PFSK-1 (cell line): ENCODE results near the gene PPM1H.

Experiments used
- FOXP2 ChIP-seq: optimal IDR thresholded peaks from 2 replicates; pipeline ENCODE3; 2011; ENCODE audit warnings: borderline replicate concordance, control low read depth, inconsistent platforms; ENCODE audit not compliant: insufficient read depth; ENCODE audit errors: extremely low read length, extremely low read depth
- POLR2AphosphoS5 ChIP-seq: IDR thresholded peaks from 2 replicates; pipeline ENCODE4 v1.6.1; 2012; ENCODE audit warnings: low read depth, mild to moderate bottlenecking, control low read depth, low read length, moderate library complexity
- REST ChIP-seq, 2 experiments: IDR thresholded peaks; 2 replicates each; pipeline versions ENCODE4 v1.6.1 to v1.8.0; 2011 to 2012; ENCODE audit warnings: low read depth in 2 of 2, low read length in 2 of 2, control low read depth in 1 of 2, inconsistent platforms in 1 of 2, mild to moderate bottlenecking in 1 of 2, moderate library complexity in 1 of 2; ENCODE audit not compliant: insufficient read depth in 1 of 2
- SIN3A ChIP-seq: IDR thresholded peaks from 2 replicates; pipeline ENCODE4 v1.6.1; 2012; ENCODE audit warnings: mild to moderate bottlenecking, low read length, moderate library complexity, borderline replicate concordance; ENCODE audit not compliant: insufficient read depth
- TAF1 ChIP-seq: IDR thresholded peaks from 2 replicates; pipeline ENCODE4 v1.6.1; 2012; ENCODE audit warnings: low read length, control low read depth, borderline replicate concordance; ENCODE audit not compliant: insufficient read depth

Gene PPM1H

DNA sequence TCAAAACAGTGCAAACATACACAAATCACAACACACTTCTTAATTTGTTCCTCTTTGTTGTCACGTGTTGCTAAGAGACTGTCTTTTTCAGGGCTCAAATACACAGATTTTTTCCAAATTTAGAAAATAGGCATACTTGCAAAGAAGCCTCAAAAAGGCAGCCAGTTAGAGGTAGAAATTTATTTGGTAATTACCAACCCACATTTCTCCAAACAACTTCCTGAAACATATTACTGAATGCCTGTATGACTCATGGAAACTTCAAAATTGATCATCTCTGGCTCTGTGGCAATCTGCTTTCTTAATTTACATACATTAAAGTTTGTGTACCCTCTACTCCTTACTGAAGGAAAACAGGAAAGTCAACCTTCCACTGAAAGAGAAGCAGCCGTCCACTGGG lies 36.4 kb downstream of the PPM1H start:
- TF ChIP-seq REST (IDR thresholded peaks at IDR 0.05; ENCODE audit: insufficient read depth in 1 of 2, low read depth in 2 of 2, low read length in 2 of 2) (no peak), TAF1 (no peak), POLR2AphosphoS5 (no peak), FOXP2 (no peak), SIN3A (no peak)

DNA sequence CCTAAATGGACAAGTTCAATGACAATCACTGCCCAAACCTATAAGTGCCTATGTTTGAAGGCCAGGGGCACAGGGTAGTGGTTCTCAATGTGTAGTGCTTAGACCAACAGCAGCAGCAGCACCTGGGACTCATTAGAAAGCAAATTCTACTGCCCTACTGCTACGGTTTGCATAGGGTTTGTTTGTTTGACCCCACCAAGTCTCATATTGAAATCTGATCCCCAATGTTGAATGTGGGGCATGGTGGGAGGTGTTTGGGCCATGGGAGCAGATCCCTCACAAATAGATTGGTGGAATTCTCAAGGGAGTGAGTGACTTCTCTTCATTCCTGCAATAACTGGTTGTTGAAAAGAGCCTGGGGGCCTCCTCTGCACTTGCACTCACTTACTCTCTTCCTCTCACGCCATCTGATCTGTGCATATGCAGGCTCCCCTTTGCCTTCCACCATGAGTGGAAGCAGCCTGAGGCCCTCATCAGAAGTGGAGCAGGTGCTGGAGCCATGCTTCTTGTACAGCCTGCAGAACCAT lies 39.5 kb downstream of the PPM1H start:
- TF ChIP-seq SIN3A = no peak
- no peak for TF ChIP-seq TAF1
- TF ChIP-seq POLR2AphosphoS5 = no peak
- TF ChIP-seq FOXP2 = no peak
- TF ChIP-seq REST (IDR thresholded peaks at IDR 0.05; ENCODE audit: insufficient read depth in 1 of 2, low read depth in 2 of 2, low read length in 2 of 2) = no peak

DNA sequence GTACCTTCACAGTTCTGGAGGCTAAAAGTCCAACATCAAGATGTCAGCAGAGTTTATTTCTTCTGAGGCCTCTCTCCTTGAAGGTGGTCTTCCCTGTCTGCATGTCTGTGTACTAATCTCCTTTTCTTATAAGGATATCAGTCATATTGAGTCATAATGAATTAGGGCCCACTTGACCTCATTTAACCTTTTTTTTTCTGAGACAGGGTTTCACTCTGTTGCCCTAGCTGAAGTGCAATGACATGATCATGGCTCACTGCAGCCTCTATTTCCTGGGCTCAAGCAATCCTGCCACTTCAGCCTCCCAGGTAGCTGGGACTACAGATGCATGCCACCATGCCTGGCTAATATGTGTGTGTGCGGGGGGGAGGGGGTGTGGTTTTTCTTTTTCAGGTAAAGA lies 41.7 kb downstream of the PPM1H start:
- no peak for TF ChIP-seq POLR2AphosphoS5

- no peak for TF ChIP-seq FOXP2
- no peak for TF ChIP-seq TAF1
- TF ChIP-seq REST (IDR thresholded peaks at IDR 0.05; ENCODE audit: insufficient read depth in 1 of 2, low read depth in 2 of 2, low read length in 2 of 2) = no peak
- no peak for TF ChIP-seq POLR2AphosphoS5
- no peak for TF ChIP-seq SIN3A
Measured at GRCh38 chr12:62891805-62892549, 43.0 kb downstream of the PPM1H start.

GRCh38 chr12:62888454-62889110 lies 46.4 kb downstream of the PPM1H start:
- TF ChIP-seq FOXP2 = no peak
- TF ChIP-seq POLR2AphosphoS5 = no peak
- no peak for TF ChIP-seq REST (IDR thresholded peaks at IDR 0.05; ENCODE audit: insufficient read depth in 1 of 2, low read depth in 2 of 2, low read length in 2 of 2)
- TF ChIP-seq SIN3A = no peak
- TF ChIP-seq TAF1 = no peak
